Vagina (tissue), 2 donors: ENCODE data around the gene RIPK1.

ENCODE experiments used
- CTCF ChIP-seq, 3 experiments: fragments of 450-650 bp in 2 of 3; fragments of 200-600 bp in 1 of 3; sonication (generic) in 1 of 3; IDR thresholded peaks; one replicate each; pipeline ENCODE4 v1.5.1; 2017 to 2019; ENCODE audit warnings: antibody characterized with exemption in 3 of 3, mild to moderate bottlenecking in 2 of 3, moderate library complexity in 2 of 3
- POLR2A ChIP-seq, 2 donors: fragments of 450-650 bp; IDR thresholded peaks; one replicate each; pipeline ENCODE4 v1.6.1; 2017; ENCODE audit warnings: antibody characterized with exemption in 2 of 2, mild to moderate bottlenecking in 2 of 2, moderate library complexity in 2 of 2
- POLR2AphosphoS5 ChIP-seq, 2 donors: sonication (generic); formaldehyde crosslinking; IDR thresholded peaks; one replicate each; pipeline ENCODE4 v1.9.0; 2017; ENCODE audit warnings: antibody characterized with exemption in 2 of 2, mild to moderate bottlenecking in 2 of 2, low read depth in 1 of 2; ENCODE audit not compliant: insufficient read depth in 1 of 2

GRCh38 chr6:3022765-3023662 is 45.3 kb upstream of the RIPK1 start:
- TF ChIP-seq POLR2A (IDR thresholded peaks at IDR 0.05) (no peak), CTCF (IDR thresholded peaks at IDR 0.05) (no peak), POLR2AphosphoS5 (IDR thresholded peaks at IDR 0.05; ENCODE audit: insufficient read depth in 1 of 2, low read depth in 1 of 2) (no peak)
